Fibroblast of skin of scalp (primary cell): ENCODE data around the gene SPEG.
"Not testable (repeated sequence)": the region's sequence is repeated elsewhere in the genome, so short reads cannot be mapped to it uniquely, and the experiment has no call there.

Experiments
- DNase-seq: peaks from one replicate; pipeline ENCODE4 v3.0.0-alpha.2; 2013

SPEG gene

DNA sequence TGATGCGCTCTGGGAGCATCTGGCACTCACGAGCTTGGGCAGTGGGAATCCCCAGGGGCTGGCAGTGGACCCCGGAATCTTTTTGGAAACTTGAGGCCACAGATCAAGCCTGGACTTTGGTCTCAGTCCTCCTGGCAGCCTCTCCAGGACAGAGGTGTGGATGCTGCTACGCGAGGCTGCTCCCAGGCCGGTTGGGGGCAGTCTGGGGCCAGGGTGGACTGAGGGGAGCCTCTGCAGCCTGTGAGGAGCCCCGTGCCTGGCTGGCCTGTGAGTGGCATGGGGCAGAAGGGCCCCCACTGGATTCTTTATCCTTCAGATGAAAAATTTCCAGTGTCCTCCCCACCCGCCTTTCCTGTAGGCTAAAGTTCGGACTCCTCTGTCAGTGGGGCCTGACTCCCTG lies 29.2 kb upstream of the SPEG start:
- DNase-seq, result peak; percentile 64

DNA sequence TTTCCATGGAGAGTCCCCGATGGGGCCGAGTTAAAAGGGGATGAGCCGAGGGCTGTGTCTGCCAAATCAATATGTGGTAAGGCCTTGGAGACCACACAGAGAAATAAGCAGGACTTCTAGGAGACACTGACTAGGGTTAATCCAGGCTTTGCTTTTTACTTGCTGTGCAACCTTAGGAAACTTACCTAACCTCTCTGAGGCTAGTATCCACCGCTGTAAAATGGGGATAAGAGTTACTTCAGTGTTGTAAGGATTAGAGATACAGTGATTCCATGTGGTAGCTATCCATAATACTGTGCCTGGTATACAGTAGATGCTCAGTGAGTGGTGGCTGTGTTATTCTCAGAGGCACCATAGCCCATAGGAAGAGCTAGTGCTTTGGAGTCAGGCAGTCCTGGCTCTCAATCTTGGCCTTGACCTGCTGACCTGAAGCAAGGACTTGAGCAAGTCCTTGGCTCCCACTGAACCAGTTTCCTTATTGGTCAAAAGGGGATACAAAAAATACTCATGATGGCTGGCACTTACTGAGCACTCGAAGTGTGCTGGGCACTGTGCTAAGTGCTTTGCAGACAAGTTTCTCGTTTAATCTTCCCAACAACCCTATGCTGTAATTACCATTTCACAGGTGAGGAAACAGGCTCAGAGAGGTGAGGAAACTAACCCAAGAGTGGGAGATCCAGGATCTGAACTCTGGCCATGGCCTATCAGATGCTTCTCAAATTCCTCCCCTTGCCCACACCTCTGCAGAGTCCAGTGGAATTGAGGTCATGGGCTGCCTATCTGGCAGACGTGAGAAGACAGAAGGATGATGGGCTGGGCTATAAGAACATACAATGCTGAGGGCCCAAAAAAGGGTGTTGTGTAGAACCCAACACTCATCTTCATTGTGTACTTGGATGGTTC lies 28.4 kb upstream of the SPEG start:
- no peak for DNase-seq

DNA sequence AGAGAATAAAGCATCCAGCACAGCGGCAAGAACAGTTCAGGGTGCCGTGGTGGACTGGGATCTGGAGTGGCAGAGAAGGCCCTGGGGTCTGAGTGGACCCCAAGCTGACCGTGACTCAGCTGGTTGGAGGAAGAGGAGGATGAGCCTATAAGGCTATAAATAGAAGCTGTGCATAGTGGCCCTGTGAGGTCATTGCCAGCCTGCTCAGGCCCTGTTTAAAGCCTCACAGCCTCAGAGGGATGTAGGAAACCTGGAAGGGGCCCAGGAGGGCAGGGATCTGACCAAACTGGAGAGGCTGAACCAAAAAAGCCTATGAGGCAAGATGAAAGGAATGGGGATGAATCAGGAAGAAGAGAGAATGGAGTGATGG lies 27.8 kb upstream of the SPEG start:
- peak; percentile 99 for DNase-seq

DNA sequence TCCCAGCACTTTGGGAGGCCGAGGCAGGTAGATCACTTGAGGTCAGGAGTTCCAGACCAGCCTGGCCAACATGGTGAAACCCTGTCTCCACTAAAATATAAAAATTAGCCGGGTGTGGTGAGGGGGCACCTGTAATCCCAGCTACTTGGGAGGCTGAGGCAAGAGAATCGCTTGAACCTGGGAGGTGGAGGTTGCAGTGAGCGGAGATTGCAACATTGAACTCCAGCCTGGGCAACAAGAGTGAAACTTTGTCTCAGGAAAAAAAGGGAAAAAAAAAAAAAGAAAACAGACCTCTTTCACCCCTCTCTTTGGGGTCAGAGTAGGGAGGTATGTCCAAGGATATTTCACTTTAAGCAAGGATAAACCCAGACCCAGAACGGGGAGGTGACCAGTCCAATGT lies 27.3 kb upstream of the SPEG start:
- DNase-seq, result not testable (repeated sequence)

DNA sequence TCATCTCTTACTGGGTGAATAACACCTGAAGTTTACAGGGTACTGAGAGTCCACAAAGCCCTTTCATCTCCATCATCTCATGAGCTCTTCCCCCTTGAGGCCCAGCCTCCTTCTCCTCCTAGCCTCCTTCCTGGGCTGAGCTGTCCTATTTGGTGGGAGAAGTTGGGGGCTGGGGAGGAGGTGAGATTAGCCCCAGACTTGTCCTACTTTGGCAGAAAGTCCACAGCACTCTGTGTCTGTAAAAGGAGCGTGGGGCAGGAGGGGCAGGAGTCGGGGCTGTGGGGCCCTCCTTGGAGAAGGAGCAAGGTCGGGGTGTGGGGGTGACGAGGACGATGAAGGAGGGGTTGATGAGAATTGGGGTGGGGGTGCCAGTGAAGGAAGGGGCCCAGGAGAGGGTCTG lies 26.4 kb upstream of the SPEG start:
- DNase-seq, result peak; percentile 48

DNA sequence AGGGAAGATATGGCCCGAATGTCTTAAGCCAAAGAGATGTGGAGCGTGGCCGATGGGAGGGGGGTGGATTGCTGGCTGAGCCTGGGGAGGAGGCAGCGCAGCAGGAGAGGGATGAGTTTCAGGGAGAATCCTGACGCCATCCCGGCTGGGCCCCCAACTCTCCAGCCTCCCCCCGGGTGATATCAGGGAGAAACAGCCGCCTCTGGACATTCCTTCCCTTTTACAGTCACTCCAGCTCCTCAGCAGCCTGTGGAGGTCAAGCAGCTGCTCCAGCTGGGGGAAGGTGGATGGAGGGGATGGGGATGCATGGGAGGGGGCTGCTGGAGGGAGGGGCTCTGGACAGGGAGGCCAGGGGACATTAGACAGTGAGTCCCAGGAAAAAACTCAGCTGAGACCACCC lies 26.0 kb upstream of the SPEG start:
- peak; percentile 81 for DNase-seq

DNA sequence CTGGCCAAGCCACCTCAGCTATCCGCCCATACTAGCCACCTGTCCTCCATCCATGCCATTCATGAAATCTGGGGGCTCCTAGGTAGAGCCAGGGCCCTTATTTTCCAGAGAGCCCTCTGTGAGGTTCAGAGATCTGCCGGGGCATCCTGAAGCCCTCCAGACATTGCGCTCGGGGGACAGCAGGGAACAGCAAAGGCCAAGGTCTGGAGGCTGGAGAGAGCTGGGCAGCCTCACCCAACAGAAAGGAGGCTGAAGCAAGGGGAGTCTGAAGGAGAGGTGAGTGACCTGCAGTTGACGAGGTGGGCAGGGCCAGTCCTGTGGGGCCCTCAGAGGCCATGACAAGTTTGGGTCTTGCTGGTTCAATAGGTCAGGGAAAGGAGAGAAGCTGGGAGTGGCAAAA lies 25.0 kb upstream of the SPEG start:
- DNase-seq, result no peak

DNA sequence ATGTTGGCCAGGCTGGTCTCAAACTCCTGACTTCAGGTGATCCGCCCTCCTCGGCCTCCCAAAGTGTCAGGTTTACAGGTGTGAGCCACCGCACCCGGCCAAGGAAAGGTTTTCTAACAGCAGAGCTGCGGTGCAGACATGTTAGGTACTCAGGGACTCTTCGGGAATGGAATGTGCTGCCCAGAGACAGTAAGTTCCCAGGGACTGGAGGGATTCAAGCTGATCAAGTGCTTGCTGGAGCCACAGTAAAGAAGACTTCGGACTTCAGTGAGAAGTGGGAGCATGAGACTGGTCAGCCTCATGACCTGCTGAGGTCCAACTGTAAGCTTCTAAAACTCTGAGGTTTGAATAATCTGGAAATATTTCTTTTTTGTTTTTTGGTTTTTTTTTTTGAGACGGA lies 24.3 kb upstream of the SPEG start:
- DNase-seq, result no peak

DNA sequence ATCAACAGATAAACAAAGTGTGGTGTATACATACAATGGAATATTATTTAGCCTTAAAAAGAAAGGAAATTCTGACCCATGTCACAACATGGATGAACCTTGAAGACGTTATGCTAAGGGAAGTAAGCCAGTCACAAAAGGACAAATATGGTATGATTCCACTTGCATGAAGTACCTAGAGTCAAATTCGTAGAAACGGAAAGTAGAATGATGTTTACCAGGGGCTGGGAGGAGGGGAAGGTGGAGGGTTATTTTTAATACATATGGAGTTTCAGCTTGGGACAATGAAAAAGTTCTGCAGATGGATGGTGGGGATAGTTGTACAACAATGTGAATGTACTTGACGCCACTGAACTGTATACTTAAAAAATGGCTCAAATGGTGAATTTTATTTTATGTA lies 19.8 kb upstream of the SPEG start:
- no peak for DNase-seq

DNA sequence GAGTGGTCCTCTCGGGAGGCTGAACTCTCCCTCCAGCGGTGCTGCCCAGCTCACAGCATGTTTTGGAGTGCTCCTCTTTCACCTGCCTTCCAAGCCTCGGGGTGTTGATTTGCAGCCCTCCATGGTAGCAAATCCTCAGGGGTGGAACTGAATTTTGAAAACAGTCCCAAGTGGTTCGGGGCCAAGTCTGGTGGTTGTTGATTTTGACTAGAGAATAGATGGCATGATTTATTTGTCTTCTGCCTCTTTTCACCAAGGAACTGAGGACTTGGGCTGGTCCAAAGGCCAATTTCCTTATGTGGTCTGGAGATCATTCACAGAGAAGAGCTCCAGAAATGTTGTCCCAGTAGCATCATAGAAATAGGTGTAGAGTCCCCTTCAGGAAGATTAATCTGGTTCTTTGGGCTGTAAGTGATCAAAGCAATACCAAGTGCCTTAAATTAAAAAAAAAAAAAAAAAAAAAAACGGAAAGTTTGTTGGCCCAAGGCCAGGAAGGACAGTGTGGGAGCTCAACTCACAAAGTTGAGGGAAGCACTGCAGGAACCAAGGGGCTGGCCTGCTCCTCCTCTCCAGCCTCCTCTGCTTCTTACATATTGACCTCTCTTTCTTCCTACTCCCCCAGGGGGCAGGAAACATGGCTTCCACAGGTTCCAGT lies 18.9 kb upstream of the SPEG start:
- no peak for DNase-seq

DNA sequence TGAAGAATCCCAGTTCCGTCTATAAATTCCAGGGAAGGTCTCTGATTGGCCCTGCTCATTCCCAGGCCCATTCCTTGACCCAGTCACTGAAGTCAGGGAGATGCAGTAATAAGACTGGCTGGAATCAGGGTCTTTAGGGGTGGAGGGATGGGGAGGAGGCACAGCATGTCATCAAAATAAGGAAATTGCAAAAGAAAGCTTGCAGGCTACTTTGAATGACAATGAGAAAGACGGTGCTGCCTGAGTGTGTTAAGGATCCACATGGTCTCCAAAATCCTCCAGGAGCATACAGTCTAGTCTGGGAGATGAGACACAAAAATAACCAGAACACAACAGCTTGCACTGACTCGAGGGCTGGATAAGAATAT lies 18.4 kb upstream of the SPEG start:
- DNase-seq, result no peak

DNA sequence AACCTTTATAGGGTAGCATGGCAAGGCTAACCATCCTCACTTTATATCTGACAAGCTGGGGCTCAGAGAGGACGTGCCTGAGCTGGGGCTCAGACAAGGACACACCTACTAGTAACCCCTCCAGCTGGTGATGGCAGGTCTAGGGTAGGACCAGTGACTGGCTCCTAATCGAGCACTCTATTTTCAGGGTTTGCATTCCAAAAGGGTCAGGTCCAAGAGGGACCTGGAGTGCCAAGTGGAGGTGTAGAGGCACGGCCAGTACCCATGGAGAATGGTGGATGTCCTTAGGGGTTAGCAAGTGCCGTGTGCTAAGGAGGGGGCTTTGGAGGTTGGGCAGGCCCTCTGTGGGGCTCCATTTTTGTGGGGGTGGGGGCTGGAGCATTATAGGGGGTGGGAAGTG lies 17.7 kb upstream of the SPEG start:
- no peak for DNase-seq

DNA sequence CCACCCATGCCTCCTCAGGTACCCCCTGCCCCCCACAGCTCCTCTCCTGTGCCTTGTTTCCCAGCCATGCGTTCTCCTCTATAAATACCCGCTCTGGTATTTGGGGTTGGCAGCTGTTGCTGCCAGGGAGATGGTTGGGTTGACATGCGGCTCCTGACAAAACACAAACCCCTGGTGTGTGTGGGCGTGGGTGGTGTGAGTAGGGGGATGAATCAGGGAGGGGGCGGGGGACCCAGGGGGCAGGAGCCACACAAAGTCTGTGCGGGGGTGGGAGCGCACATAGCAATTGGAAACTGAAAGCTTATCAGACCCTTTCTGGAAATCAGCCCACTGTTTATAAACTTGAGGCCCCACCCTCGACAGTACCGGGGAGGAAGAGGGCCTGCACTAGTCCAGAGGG lies 17.3 kb upstream of the SPEG start:
- peak; percentile 42 for DNase-seq

DNA sequence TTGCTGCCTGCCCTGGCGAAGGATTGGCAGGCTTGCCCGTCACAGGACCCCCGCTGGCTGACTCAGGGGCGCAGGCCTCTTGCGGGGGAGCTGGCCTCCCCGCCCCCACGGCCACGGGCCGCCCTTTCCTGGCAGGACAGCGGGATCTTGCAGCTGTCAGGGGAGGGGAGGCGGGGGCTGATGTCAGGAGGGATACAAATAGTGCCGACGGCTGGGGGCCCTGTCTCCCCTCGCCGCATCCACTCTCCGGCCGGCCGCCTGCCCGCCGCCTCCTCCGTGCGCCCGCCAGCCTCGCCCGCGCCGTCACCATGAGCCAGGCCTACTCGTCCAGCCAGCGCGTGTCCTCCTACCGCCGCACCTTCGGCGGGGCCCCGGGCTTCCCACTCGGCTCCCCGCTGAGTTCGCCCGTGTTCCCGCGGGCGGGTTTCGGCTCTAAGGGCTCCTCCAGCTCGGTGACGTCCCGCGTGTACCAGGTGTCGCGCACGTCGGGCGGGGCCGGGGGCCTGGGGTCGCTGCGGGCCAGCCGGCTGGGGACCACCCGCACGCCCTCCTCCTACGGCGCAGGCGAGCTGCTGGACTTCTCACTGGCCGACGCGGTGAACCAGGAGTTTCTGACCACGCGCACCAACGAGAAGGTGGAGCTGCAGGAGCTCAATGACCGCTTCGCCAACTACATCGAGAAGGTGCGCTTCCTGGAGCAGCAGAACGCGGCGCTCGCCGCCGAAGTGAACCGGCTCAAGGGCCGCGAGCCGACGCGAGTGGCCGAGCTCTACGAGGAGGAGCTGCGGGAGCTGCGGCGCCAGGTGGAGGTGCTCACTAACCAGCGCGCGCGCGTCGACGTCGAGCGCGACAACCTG lies 16.3 kb upstream of the SPEG start, which contains the start of gene DES:
Gene DES, plus strand, starts transcription at position 223 of the 857 bp plus-strand sequence. Its CDS starts 86 bp downstream, at position 309.
- DNase-seq, result peak; percentile 45

DNA sequence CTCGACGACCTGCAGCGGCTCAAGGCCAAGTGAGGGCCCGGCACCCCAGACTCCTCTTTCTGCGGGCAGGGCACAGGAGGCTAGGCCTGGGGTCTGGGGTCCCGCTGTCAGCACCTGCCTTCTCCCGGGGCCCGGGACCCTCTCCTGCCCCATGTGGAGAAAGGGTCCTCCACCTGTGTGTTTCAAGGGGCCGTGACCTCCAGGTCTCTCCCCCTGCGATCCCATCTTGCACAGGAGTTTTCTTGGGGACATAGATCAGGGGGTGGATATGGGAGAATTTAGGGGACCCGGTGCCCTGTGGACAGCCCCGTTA lies 15.7 kb upstream of the SPEG start:
- no peak for DNase-seq

DNA sequence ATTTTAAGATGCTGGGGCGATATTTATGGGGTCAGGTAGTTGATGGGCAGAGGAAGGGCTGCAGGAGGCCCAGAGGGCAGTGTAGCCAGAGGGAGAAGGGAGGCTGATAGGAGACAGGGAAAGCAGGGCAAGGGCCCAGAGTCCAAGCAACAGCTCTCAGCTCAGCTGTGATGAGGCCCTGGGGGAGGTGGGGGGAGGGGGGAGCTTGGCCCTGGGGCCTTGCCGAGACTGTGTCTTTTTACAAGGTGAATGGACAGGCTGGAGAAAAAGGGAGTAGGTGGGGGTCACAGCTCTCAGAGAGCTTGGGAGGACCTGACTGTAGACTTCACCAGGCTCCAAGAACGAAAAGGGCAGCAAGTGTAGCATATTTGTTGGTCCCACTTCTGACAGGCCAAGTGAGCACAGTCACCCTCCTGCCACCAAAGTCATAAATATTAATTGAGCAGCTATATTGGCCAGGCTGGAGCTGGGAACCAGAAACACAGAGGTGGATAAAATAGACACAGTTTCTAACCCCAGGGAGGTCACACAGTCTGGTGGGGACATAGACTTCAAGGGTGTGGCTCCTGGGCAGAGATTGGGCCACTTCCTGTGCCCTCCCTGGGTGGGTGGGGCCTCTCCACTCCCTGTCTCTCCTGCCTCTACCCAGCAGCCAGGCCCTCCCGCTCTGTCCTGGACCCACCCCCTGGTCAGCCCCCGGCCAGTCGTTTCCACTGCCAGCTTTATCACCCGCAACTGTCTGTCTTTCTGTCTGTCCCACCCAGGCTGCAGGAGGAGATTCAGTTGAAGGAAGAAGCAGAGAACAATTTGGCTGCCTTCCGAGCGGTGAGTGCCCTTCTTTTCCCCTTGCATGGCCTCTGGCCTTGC lies 15.1 kb upstream of the SPEG start:
- no peak for DNase-seq

DNA sequence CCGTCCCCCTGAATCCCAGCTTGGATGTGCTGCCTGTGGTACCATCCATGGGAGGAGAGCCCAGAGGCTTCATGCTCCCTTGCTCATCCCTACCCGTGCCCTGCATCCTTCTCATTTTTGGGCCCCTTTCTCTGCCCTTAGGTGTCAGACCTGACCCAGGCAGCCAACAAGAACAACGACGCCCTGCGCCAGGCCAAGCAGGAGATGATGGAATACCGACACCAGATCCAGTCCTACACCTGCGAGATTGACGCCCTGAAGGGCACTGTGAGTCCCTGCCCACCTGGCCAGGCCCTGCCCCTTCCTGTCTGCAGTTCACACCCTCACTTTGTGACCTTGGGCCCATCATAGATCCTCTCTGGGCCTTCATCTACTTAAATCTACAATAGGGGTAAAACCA lies 14.0 kb upstream of the SPEG start:
- DNase-seq, result no peak

DNA sequence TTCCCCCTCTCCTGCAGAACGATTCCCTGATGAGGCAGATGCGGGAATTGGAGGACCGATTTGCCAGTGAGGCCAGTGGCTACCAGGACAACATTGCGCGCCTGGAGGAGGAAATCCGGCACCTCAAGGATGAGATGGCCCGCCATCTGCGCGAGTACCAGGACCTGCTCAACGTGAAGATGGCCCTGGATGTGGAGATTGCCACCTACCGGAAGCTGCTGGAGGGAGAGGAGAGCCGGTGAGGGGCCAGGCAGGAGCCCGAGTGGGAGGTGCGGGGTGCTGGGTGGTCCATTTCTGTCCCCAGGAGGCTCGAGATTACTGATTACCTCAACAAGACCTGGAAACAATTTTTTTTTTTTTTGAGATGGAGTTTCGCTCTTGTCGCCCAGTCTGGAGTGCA lies 13.3 kb upstream of the SPEG start:
- no peak for DNase-seq

DNA sequence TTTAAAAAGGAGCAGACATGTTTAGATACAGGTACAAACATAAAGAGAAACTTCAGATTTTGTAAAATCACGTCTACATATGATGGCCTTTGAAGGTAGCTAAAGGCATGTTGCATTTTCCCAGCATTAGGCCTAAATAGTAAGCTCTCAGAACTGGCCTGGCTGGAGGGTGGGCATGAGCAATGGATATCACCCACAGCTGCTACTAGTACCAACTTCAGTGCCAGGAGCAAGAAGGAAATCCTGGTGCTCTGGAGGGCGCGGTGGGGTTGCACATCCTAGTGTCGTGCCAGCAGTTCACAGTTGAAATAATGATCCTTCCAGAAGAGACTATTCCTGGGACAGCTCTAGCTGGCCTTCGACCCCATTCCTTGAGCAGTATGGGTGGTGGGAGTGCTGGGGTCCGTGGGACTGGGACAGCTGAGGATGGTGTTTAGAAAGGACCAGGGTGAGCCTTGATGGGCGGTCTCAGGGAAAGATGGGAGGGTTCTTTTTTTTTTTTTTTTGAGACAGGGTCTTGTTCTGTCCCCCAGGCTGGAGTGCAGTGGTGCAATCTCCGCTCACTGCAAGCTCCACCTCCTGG lies 11.6 kb upstream of the SPEG start:
- no peak for DNase-seq

DNA sequence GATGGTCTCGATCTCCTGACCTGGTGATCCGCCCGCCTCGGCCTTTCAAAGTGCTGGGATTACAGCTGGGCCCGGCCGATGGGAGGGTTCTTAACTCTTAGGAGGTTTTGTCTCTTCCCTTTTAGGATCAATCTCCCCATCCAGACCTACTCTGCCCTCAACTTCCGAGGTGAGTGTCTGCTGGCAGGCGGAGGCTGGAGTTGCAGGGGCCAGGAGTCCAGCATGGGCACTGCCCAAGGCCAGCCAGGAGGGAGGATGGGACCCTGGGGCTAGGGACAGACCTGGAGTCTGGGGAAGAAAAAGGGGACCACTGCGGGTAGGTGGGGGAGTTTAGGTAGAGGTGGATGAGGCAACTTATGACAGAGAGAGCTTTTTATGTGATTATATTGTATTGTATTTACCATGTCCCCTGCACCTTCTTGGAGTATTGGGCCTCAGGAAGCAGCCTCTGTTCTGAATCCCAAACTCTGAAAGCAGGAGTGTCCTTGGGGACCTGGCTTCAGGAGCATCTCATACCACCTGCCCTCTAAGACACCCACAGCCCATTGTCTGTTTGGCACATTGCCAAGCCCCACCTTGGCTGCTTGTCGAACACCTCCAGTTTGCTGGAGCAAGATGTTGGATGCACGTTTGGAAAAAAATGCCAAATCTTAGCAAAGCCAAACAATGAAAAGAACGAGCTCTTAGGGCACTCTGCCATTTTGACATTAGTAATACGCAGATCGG lies 10.8 kb upstream of the SPEG start:
- DNase-seq, result no peak
